ENCODE results near the gene SOX6. TPM values are rescaled to one million over a fixed set of nuclear protein-coding genes. Genes with fewer than 3 reads are reported as not detected.
A peak's percentile ranks its signal among the peaks of the same experiment; 100 is the strongest.
"Not testable (repeated sequence)": the region's sequence is repeated elsewhere in the genome, so short reads cannot be mapped to it uniquely, and the experiment has no call there.

The SOX6 gene
- total RNA-seq, 1 donor: 0.27 TPM

DNA sequence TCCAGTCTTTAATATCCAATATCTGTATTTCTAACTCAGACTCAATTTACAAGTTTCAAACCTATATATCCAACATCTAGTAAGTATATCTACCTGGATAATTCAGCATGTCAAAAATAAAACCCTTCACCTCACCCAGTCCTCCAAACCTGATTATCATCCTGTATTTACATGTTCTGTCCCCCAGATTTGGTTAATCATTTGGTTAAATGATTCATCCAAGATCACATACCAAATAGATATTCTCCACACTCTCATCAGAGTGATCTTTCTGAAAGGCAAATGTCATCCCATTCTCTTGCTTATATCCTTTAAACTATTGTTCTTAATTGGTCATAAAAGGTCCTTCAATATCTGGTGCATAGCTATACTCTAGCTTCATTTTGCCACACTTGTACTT, 199.0 kb downstream of the SOX6 start:
- DNase-seq (ENCODE audit: low read depth in 2 of 3, low spot score in 2 of 3): no peak

- no peak for DNase-seq (ENCODE audit: low read depth in 2 of 3, low spot score in 2 of 3)
Observed at GRCh38 chr11:16155448-16155847, 200.9 kb downstream of the SOX6 start.

GRCh38 chr11:16154715-16155396, 201.5 kb downstream of the SOX6 start:
- DNase-seq (ENCODE audit: low read depth in 2 of 3, low spot score in 2 of 3): no peak

DNA sequence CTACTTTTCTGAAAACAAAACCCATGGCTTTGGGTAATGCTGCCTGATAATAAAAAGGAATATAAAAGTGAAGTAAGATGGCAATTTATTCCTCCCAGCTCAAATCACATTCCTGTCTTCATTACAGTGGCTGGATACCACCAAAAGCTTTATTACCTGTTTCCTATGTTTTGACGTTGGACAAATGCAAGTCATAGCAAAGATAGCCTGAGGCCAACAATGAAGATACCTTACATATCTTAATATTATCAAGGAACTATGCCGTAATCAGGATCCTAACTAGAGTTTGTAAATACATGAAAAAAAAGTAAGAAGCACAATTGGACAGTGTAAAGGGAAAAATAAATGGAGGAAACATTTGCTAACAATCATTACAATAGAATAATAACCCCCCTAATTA, 202.4 kb downstream of the SOX6 start:
- DNase-seq (ENCODE audit: low read depth in 2 of 3, low spot score in 2 of 3): no peak

DNA sequence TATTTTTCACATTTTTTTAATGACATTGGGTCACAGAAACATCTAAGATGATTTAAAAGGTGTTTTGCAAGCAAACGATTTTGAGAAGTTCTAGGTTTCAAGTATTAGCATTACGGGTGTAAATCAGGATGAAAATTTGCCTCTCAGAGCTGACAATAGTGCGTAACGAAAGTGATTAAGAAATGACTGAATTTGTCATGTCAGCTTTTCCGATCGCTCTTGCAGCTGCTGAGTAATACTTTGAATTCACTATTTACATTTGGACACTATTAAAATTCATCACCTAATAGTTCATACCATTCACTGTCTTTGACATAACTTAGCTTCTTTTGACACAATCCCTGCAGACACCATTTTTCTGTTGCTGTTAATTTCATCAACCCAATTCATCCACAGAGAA, 205.2 kb downstream of the SOX6 start:
- DNase-seq (ENCODE audit: low read depth in 2 of 3, low spot score in 2 of 3): no peak

GRCh38 chr11:16149476-16149875, 206.9 kb downstream of the SOX6 start:
- no peak for DNase-seq (ENCODE audit: low read depth in 2 of 3, low spot score in 2 of 3)

DNA sequence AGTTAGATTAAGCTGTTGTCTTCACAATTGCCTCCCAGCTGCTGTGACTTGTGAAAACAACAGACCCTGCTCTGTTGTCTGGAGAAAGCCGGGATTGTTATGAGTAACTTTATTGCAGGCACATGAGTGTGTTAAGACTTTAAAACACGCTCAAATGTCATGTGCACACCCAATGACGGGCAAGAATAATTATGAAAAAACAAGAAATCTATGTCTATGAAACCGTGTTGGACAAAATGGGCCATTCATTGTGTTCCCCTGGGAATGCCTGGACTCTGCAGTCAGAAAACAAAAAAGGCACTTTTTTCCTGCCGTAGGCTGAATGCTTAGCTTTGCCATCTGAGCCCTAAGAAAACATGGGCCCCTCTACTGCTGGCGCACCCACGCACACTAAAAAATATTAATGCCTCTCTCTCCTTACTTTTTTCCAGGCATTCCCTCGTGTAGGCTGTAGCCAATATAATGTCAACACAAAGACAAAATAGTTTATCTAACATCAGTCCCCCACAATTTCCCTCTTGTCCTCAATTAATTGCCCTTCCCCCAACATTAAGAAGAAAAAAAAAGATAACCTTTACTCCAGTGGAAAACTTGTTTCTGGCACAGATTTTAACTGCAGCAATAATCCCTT, 207.9 kb downstream of the SOX6 start:
- DNase-seq (ENCODE audit: low read depth in 2 of 3, low spot score in 2 of 3): no peak

DNA sequence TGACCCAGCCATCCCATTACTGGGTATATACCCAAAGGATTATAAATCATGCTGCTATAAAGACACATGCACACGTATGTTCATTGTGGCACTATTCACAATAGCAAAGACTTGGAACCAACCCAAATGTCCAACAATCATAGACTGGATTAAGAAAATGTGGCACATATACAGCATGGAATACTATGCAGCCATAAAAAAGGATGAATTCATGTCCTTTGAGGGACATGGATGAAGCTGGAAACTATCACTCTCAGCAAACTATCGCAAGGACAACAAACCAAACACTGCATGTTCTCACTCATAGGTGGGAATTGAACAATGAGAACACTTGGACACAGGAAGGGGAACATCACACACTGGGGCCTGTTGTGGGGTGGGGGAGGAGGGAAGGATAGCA, 209.4 kb downstream of the SOX6 start:
- not testable (repeated sequence) for DNase-seq (ENCODE audit: low read depth in 2 of 3, low spot score in 2 of 3)

GRCh38 chr11:16141614-16142013, 214.7 kb downstream of the SOX6 start:
- not testable (repeated sequence) for DNase-seq (ENCODE audit: low read depth in 2 of 3, low spot score in 2 of 3)

- DNase-seq (ENCODE audit: low read depth in 2 of 3, low spot score in 2 of 3): not testable (repeated sequence)
Observed at GRCh38 chr11:16141162-16141561, 215.2 kb downstream of the SOX6 start.

DNA sequence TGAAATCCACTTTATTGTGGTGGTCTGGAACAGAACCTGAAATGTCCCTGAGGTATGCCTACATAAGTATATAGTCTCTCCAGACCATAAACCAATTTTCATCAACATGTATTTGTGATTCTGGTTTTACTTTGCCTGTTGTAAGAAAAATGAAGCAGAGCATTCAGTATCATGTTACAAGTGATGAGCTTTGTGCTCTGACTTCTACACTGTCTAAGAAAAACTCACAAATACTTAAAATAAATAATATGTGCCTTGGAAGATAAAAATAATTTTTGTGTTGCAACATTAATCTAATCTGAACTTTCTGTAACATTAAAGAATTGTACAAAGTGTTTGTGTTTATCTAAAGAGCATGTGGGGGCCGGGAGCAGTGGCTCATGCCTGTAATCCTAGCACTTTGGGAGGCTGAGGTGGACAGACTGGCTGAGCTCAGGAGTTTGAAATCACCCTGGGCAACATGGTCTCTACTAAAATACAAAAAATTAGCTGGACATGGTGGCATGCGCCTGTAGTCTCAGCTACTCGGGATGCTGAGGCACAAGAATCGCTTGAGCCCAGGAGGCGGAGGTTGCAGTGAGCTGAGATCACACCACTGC, 219.5 kb downstream of the SOX6 start:
- DNase-seq (ENCODE audit: low read depth in 2 of 3, low spot score in 2 of 3): no peak

DNA sequence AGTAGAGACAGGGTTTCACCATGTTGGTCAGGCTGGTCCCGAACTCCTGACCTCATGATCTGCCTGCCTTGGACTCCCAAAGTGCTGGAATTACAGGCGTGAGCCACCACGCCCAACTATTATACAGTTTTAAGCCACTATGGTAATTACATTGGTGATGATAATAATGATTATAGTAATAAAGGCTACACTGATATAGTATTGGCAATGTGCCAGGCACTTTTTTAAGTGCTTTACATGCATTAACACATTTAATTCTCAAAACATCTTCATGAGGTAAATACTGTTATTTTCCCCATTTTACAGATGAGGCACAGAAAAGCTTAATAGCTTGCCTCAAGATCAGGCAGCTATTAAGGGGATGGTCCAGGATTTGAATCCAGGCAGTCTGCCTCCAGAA, 222.5 kb downstream of the SOX6 start:
- no peak for DNase-seq (ENCODE audit: low read depth in 2 of 3, low spot score in 2 of 3)

GRCh38 chr11:16127732-16128131, 228.6 kb downstream of the SOX6 start:
- no peak for DNase-seq (ENCODE audit: low read depth in 2 of 3, low spot score in 2 of 3)

DNA sequence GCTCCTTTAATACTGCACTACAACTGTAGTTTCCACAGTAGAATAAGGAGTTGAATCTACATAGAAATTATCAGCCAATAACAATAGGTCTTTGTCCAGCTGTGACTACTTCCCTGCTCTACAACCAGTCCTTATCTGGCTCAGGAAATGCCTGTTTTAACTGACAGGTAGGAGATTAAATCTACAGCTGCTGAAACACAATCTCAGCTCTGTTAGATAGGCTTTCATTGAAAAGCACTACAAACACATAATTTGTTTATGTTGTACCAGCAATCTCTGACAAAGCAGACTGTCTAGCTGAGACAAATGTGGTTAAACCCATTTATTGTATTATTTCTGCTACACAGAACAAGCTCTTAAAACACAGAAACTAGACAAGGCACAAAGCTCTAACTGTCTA, 230.0 kb downstream of the SOX6 start:
- peak in 1 of 3 donors; percentile 15 for DNase-seq (ENCODE audit: low read depth in 2 of 3, low spot score in 2 of 3)

- no peak for DNase-seq (ENCODE audit: low read depth in 2 of 3, low spot score in 2 of 3)
Observed at GRCh38 chr11:16125796-16126195, 230.6 kb downstream of the SOX6 start.

- DNase-seq (ENCODE audit: low read depth in 2 of 3, low spot score in 2 of 3): no peak
Observed at GRCh38 chr11:16124390-16124789, 232.0 kb downstream of the SOX6 start.

- no peak for DNase-seq (ENCODE audit: low read depth in 2 of 3, low spot score in 2 of 3)
Observed at GRCh38 chr11:16121853-16122252, 234.5 kb downstream of the SOX6 start.

DNA sequence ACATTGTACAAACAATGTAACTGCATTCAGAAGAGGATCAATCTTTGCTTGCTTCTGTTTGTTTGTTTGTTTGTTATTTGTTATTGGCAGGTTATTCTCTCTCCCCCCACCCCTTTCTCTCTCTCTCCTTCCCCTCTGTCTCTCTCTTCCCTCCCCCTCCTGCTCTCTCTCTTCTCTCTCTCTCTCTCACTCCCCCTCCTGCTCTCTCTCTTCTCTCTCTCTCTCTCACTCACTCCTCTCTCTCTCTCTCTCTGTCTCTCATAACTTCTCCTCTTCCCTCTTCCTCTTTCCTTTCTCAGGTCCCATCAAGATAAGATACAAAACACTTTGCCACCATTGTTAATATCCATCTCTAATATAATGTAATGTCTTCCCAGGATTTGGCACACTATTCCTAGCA, 236.3 kb downstream of the SOX6 start:
- no peak for DNase-seq (ENCODE audit: low read depth in 2 of 3, low spot score in 2 of 3)

DNA sequence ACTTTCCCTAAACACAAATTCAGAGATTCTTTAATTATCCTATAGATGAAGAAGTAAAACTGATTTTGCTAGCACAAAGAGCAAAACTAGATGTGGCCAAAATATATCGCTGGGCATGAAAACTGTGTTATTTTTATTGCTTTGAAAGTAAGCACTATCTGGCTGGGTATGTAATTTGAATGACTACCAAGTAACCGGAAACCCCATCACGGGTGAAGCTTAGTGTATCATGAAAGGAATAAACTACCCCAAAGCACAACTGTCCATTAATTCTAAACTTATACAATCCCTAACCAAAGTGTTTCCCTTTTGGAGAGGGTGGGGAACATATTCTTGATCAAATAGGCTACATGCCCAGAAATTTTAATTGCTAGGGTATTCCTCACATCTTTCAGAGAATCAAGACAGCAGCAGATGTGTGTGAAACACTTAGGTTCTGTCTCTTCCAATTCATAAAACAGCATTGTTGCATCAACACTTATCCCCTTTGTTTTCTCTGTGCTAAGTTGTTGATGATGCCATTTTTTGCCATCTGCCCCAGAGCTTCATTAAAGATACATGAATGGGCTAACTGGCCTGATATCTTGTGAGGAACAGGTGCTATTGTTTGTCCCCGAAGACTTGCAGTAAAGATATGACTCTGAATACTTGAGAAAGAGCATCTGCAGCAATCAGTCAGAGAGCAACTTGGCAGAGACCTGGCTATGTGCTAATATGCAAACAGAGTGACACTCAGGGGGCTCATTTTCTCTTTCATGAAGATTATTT, 238.2 kb downstream of the SOX6 start:
- no peak for DNase-seq (ENCODE audit: low read depth in 2 of 3, low spot score in 2 of 3)

DNA sequence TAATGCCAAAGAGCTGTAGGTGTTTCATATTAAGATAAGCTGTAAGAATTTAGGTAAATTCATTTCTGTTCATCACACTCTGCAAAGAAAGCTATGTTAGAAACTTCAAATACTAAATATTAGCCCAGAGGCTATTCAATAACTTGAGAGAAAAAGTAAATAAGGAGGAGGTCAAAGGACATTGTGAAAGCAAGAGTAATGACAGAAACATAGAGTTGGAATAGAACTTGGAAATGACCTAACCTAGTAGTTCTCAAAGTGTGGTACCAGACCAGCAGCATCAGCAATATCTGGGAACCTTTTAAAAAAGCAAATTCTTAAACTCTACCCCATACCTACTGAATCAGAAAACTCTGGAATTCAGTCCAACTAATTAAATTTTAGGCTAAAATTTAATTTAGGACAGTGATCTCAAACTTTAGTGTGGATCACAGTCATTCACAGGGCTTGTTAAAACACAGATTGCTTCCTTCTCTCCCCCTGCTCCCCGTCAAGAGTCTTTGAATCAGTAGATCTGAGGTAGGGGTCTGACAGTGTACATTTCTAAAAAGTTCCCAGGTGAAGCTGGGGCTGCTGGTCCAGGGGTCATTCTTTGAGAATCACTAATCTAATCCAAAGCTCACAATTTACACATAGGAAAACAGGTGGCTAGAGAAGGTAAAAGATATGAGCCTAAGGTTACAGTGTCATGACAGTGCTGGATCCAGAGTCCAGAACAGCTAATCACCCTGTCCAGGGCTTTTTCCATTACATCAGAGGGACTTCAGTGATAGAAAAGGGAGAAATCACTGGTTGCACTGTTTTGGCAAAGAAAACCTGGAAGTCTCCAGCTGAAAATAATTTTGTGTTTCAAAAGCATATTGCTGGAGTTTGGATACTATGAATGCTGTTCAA, 241.1 kb downstream of the SOX6 start:
- no peak for DNase-seq (ENCODE audit: low read depth in 2 of 3, low spot score in 2 of 3)
